Kidney (tissue), 14 donors: ENCODE data around the gene TRPV5. TPM values are rescaled to one million over a fixed set of nuclear protein-coding genes. Genes with fewer than 3 reads are reported as not detected.

Experiments
- DNase-seq, 5 donors: peaks; one replicate each; pipeline ENCODE4 v3.0.0-alpha.2; 2013 to 2020
- FAIRE-seq: peaks from 2 replicates; lab custom pipeline; 2012; peaks lifted over from hg19 to GRCh38; lab: Jason Lieb, UNC
- H3K27ac ChIP-seq, 2 donors: one replicate each; pipeline ENCODE4 v1.7.0; 2013; ENCODE audit warnings: low read depth in 2 of 2, low read length in 2 of 2, inconsistent platforms in 1 of 2
- H3K27me3 ChIP-seq: one replicate; pipeline ENCODE4 v1.7.1; 2013; ENCODE audit warnings: low read length, inconsistent platforms; ENCODE audit not compliant: control insufficient read depth, insufficient read depth
- H3K36me3 ChIP-seq, 3 donors: one replicate each; pipeline versions ENCODE4 v1.7.0 to v1.7.1; 2013; ENCODE audit warnings: low read length in 3 of 3, control low read depth in 1 of 3, inconsistent platforms in 1 of 3; ENCODE audit not compliant: insufficient read depth in 3 of 3, control insufficient read depth in 2 of 3
- H3K4me1 ChIP-seq, 3 donors: one replicate each; pipeline versions ENCODE4 v1.7.0 to v1.7.1; 2013; ENCODE audit warnings: low read length in 3 of 3, inconsistent platforms in 1 of 3, low read depth in 1 of 3; ENCODE audit not compliant: control insufficient read depth in 2 of 3, insufficient read depth in 2 of 3
- H3K4me3 ChIP-seq, 3 donors: one replicate each; pipeline versions ENCODE4 v1.7.0 to v1.8.1; 2013; ENCODE audit warnings: low read length in 3 of 3, control low read depth in 1 of 3, inconsistent platforms in 1 of 3
- H3K9ac ChIP-seq, 3 donors: one replicate each; pipeline versions ENCODE4 v1.7.0 to v1.7.1; 2013; ENCODE audit warnings: low read length in 3 of 3, control low read depth in 1 of 3, inconsistent platforms in 1 of 3
- H3K9me3 ChIP-seq, 3 donors: one replicate each; pipeline versions ENCODE4 v1.7.0 to v1.7.1; 2013; ENCODE audit warnings: low read length in 3 of 3, control low read depth in 1 of 3, inconsistent platforms in 1 of 3; ENCODE audit not compliant: control insufficient read depth in 2 of 3, insufficient read depth in 1 of 3
- intact Hi-C: fragments of 100-400 bp; cut with DNase I; formaldehyde crosslinking; loops from one replicate; pipeline ENCODE4 v1.11.1; 2022
- polyA plus RNA-seq: library from polyadenylated mRNA; stranded (reverse); fragments of 350-450 nt; fragmentation: Illumina TruSeq; extraction: RNeasy Lipid Tissue Mini Kit (QIAGEN cat#74804); gene quantifications from one replicate; pipeline ENCODE4 v1.2.3, GENCODE V29; 2014; ENCODE audit warnings: low read depth, low replicate concordance; ENCODE audit not compliant: insufficient read depth
- total RNA-seq: library from RNA; stranded (reverse); fragmentation: NEBNext Ultra II Directional; extraction: Animal tissue kit (Norgen Biotek cat#: 25700); gene quantifications from one replicate; pipeline ENCODE4 v1.2.1, GENCODE V29; 2021
- TF ChIP-seq, protein P1 (sequence below): IDR thresholded peaks from 3 replicates; pipeline ENCODE4 v1.5.1; 2012; ENCODE audit warnings: mild to moderate bottlenecking, moderate library complexity, borderline replicate concordance; ENCODE audit not compliant: insufficient read depth; ENCODE audit errors: extremely low read depth
- donor health status: control.
- donor health status: control.
- donor health status: control.
- donor health status: control.
- donor health status: control.
- donor health status: DM: yes; HTN: yes; CAD: no.
- donor health status: Normal renal cell carcinoma (clear cell type).

TRPV5 gene
- total and polyA plus RNA-seq, 2 donors from 2014 or later, result 1.3 to 1.4 TPM

DNA sequence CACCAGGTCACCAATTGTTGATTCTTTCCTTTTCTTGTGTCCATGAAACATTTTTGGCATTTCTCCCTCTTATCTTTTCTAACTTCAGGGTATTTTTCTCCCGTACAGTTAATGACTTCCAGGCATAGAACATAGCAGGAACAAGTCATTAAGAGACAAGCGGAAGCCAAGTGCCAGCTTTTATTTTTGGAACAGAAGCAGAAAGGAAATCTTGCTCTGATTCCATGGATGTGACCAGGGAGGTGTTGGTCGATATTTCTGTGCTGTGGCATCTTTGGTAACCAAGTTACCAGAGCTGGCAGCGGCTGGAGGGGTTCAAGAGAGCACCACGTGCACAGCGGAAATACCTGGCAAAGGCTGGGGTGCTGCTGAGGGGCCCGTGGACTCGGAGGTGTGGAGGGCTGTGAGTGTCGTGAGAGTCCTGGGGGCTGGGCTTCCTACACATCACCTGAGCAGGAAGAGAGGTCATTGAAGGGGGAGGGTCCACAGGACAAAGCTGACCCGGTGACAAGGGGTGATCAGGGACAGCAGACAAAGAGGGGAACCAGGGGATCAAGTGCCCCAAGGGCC, 7.5 kb upstream of the TRPV5 start:
- Histone ChIP-seq H3K9me3 (no peaks in the 10 kb centered on the region), H3K36me3 (no peaks in the 10 kb centered on the region), H3K4me1 (peaks cover 0 to 2% (median 0%) of the 10 kb centered on the region in 3 donors), H3K4me3 (no peak overlapping the region), H3K27me3 (no peaks in the 10 kb centered on the region), H3K9ac (no peak overlapping the region), H3K27ac (no peak overlapping the region)
- DNase-seq, result no peak
- intact Hi-C loops, result no loop called here
- TF ChIP-seq, protein P1, sequence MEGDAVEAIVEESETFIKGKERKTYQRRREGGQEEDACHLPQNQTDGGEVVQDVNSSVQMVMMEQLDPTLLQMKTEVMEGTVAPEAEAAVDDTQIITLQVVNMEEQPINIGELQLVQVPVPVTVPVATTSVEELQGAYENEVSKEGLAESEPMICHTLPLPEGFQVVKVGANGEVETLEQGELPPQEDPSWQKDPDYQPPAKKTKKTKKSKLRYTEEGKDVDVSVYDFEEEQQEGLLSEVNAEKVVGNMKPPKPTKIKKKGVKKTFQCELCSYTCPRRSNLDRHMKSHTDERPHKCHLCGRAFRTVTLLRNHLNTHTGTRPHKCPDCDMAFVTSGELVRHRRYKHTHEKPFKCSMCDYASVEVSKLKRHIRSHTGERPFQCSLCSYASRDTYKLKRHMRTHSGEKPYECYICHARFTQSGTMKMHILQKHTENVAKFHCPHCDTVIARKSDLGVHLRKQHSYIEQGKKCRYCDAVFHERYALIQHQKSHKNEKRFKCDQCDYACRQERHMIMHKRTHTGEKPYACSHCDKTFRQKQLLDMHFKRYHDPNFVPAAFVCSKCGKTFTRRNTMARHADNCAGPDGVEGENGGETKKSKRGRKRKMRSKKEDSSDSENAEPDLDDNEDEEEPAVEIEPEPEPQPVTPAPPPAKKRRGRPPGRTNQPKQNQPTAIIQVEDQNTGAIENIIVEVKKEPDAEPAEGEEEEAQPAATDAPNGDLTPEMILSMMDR, result no peak
- FAIRE-seq, result no peak

DNA sequence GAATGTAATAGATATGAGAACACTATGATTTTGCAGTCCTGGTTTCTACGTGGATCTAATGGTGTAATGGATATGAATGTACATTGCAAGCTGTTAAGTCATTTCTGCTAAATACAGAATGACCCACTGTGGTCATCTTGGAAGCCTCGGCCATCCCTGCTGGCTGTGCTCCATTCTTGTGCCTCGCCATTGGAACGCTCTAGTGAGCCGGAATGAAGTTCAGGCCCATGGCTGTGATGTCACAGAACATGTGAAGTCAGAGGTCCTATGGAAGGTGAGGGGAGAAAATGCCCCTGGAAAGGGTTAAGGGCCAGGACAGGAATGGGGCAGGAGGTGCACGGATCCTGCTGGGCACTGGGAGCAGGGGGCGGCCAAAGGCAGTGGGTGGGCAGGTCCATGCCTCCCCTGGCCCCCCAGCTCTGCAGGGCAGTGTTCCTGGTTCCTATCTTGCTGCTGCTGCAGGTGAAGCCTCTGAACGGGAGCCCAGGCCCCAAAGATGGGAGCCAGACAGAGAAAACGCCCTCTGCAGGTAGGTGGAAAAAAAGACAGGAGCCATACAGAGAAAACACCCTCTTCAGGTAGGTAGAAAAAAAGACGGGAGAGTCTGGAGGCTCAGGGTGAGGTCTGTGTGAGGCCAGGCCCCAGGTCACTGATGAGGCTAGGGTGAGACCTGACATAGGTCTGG, 5.8 kb upstream of the TRPV5 start, which contains the start of gene LLCFC1:
Gene LLCFC1, plus strand, starts transcription at position 259 of the 685 bp plus-strand sequence. Its CDS starts 138 bp downstream, at position 397.
- TF ChIP-seq, protein P1, result no peak
- Histone ChIP-seq H3K27ac (no peak within 1 kb of the TSS), H3K4me3 (no peak within 1 kb of the TSS), H3K27me3 (no peaks in the 10 kb centered on the region), H3K9me3 (no peaks in the 10 kb centered on the region), H3K36me3 (no peaks in the 10 kb centered on the region), H3K4me1 (peaks cover 0 to 4% (median 0%) of the 10 kb centered on the region in 3 donors), H3K9ac (no peak within 1 kb of the TSS)
- intact Hi-C loops, result no loop called here
- DNase-seq (no peak), FAIRE-seq (no peak)

- no peak overlapping the region for H3K4me3 ChIP-seq
- H3K27ac ChIP-seq, result no peak overlapping the region
- peaks cover 0 to 4% (median 0%) of the 10 kb centered on the region in 3 donors for H3K4me1 ChIP-seq
- intact Hi-C loops, result no loop called here
- no peak overlapping the region for H3K9ac ChIP-seq
- TF ChIP-seq, protein P1, result no peak
- H3K27me3 ChIP-seq, result no peaks in the 10 kb centered on the region
- FAIRE-seq, result no peak
- no peaks in the 10 kb centered on the region for H3K36me3 ChIP-seq
- DNase-seq, result no peak
- no peaks in the 10 kb centered on the region for H3K9me3 ChIP-seq
Observed at GRCh38 chr7:142938611-142939010, 5.1 kb upstream of the TRPV5 start.
